ENCODE data around the gene CSF2.

DNA sequence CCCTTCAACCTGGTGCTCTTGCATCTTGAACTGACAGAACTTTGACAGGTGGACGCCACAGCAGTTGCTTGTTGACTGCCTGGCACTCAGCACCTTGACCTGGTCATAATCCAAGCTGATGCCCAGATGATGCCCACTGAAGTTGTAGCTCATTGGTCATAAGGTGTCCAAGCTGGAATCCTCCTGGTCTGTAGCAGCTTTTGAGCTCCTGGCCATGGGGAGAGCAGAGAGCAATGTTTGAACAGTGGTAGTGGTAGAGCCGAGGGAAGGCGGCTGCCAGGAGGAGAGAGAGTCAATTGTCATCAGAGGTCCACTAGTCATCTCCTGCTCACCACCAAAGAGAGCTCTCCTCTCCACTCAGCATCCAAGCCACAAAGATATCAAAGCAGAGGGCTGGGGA is 23.3 kb downstream of the CSF2 start:
- TF ChIP-seq POLR2A (IDR thresholded peaks at IDR 0.05; ENCODE audit: low read depth, low read length) (no peak), TAF1 (IDR thresholded peaks at IDR 0.05; ENCODE audit: low read depth, low read length) (no peak)

All from GM12891 (cell line).